MM.1S (cell line): ENCODE measurements around the gene GNG11.

Source experiments
- CTCF ChIP-seq: fragments of 300-600 bp; sonication (generic); IDR thresholded peaks from 2 replicates; pipeline ENCODE4 v1.5.1; 2016; ENCODE audit warnings: antibody characterized with exemption, low read length, mixed read lengths
- EZH2 ChIP-seq: fragments of 300-600 bp; sonication (generic); optimal IDR thresholded peaks from 2 replicates; pipeline ENCODE3; 2017; ENCODE audit warnings: low read depth, mild to moderate bottlenecking, antibody characterized with exemption, low read length, mixed read lengths

DNA sequence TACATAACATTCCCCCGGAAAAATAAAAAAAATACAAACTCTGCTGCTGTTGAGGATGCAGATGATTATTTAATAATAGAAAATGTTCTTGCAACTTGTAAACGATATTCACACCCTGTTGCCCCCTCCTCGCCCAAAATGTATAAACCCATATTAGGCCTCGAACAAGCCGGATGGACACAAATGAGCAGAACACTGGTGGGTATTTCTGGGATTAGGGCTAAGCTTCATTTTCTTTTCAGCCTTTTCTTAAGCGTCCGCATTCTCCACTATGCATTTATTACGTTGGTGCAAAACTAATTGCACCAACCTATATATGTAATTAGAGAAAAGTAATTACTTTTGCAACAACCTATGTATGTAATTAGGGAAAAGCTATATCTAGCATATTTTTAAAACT, 349 bp upstream of the GNG11 start:
- TF ChIP-seq CTCF = no peak
- no peak for TF ChIP-seq EZH2
